AG10803 (cell line): ENCODE data around the gene VWA7.
A peak's percentile ranks its signal among the peaks of the same experiment; 100 is the strongest.
"Not testable (repeated sequence)": the region's sequence is repeated elsewhere in the genome, so short reads cannot be mapped to it uniquely, and the experiment has no call there.

ENCODE experiments used
- DNase-seq: peaks from one replicate; pipeline ENCODE4 v3.0.0; 2010; ENCODE audit warnings: low read depth
- H3K4me3 ChIP-seq: 2 replicates; pipeline ENCODE4 v1.5.1; 2011; ENCODE audit warnings: mild to moderate bottlenecking, low read length, control low read depth
- TF ChIP-seq, protein P1 (sequence below): conservative IDR thresholded peaks from 2 replicates; pipeline ENCODE4 v1.5.1; 2011; ENCODE audit warnings: mild to moderate bottlenecking, low read length, control low read depth, inconsistent platforms

Gene VWA7

DNA sequence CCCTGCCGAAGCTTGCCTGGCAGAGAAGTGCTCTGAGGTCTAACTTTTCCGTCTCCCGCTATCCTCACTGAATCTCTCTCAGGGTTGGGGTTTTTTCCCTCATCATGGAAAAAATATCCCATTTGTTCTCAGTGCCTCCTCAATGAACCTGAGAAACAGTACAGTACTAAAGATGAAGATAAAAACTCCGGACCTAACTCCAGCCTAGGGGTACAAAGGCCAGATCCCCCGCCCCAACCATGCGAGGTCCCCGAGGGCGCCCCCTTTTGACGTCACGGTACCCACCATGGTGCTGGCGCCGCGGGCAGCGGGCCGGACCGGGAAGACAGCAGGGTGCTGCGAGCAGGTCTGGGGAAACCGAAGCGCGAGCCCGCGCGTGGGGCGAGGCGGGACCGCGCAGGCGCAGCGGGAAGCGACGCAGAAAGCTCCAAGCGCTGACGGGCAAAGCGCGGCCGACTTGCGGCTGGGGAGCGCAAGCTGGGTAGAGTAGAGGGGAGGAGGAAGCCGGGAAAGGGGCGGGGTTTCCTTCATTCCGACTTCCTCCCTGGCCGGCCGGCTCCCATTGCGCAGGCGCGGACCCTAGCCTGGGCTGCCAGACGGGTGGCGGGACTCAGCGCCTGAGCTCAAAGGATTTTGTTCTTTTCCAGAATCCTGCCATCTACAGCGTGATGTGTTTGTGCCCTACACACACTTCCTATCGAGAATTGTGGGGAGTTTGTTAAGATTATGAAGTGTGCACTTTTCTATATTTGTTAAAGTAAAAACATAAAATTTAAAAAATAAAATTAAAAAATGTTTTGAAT, 29.5 kb upstream of the VWA7 start, which contains the start of gene LSM2:
TSS of gene LSM2 (minus strand) at position 497 of the 803 bp plus-strand sequence. CDS start at position 288, 209 bp downstream.
- DNase-seq, result peak; percentile 97
- peak within 1 kb of the TSS; percentile 77 for H3K4me3 ChIP-seq
- TF ChIP-seq, protein P1, sequence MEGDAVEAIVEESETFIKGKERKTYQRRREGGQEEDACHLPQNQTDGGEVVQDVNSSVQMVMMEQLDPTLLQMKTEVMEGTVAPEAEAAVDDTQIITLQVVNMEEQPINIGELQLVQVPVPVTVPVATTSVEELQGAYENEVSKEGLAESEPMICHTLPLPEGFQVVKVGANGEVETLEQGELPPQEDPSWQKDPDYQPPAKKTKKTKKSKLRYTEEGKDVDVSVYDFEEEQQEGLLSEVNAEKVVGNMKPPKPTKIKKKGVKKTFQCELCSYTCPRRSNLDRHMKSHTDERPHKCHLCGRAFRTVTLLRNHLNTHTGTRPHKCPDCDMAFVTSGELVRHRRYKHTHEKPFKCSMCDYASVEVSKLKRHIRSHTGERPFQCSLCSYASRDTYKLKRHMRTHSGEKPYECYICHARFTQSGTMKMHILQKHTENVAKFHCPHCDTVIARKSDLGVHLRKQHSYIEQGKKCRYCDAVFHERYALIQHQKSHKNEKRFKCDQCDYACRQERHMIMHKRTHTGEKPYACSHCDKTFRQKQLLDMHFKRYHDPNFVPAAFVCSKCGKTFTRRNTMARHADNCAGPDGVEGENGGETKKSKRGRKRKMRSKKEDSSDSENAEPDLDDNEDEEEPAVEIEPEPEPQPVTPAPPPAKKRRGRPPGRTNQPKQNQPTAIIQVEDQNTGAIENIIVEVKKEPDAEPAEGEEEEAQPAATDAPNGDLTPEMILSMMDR, result peak; percentile 30

DNA sequence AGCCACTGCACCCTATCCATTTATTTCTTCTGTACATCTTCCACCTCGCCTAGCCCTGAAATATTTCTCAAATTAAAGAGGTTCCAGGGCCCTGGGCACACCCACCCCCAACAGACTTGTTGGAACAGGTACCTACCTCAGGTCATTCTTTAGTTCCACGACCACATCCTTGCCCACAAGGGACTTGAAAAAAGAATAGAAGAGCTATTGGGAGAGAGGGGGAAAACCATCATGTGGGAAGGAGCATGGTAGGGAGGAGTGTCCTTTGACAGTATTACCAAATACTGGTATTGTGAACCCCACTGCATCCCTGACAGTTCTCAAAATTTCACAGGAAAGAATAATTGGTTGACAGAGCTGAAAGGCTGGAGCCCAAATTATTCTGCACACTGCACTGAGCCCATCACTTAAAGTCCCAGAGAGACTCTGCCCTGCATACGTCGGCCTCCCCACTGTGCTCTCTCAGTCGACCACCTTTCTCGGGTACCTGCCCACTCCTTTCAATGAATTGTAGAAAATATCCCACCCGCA, 28.9 kb upstream of the VWA7 start:
- H3K4me3 ChIP-seq, result peak overlapping the region; percentile 77
- TF ChIP-seq, protein P1, result no peak
- DNase-seq, result no peak

DNA sequence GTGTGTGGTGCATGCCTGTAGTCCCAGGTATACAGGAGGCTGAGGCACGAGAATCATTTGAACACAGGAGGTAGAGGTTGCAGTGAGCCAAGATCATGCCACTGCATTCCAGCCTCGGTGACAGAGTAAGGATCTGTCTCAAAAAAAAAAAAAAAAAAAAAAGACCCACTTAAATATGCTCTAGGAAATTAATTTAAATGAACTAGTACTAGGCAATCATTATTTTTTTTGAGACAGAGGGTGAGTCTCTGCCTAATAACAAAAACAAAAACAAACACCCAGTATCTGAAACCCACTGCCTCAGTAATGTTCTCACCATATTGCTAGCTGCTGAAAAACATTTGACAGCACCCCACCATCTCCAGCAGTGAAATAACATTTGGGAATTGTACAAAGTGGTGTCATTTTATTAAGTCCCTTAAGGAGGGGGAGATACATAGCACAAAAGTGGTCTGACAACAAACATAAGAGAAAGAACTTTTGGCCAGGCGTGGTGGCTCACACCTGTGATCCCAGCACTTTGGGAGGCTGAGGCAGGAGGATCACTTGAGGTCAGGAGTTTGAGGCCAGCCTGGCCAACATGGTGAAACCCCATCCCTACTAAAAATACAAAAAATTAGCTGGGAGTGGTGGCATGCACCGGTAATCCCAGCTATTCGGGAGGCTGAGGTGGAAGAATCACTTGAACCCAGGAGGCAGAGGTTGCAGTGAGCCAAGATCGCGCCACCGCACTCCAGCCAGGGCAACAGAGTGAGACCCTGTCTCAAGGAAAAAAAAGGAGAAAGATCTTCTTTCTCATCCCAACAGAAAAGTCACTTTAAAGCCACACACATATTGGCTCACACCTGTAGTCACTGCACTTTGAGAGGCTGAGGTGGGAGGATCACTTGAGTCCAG, 24.2 kb upstream of the VWA7 start:
- not testable (repeated sequence) for H3K4me3 ChIP-seq, DNase-seq

DNA sequence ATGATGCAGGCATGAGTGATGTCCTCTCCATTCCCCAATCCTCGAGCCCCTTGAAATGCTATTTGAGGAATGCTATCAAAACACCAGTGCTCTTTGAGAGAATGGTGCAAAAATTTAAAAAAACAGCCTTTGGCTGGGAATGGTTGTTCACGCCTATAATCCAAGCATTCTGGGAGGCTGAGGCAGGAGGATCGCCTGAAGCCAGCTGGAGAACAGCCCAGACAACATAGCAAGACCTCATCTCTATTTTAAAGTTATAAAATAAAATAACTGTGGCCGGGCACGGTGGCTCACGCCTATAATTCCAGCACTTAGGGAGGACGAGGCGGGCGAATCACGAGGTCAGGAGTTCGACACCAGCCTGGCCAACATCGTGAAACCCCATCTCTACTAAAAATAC, 22.7 kb upstream of the VWA7 start:
- TF ChIP-seq, protein P1, result no peak
- H3K4me3 ChIP-seq, result no peak overlapping the region
- DNase-seq, result no peak

DNA sequence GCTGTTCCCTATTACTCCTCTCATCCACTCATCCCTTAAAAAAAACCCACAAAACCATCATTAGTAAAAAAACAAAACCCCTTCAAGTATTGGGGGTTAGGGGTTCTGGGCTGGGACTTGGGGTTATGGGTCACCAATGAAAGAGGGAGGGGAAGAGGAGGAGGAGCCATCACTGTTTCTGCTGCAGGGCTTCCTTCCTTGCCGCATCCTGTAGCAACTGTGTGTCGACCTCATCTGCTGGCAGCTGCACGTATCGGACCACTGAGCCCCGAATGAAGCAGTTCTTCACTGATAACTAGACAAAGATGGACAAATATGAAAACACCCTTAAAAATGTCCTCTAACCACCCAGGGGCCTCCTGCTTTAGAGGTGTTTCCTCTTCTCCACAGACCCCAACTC, 20.5 kb upstream of the VWA7 start:
- no peak overlapping the region for H3K4me3 ChIP-seq
- DNase-seq, result no peak
- TF ChIP-seq, protein P1, result no peak

DNA sequence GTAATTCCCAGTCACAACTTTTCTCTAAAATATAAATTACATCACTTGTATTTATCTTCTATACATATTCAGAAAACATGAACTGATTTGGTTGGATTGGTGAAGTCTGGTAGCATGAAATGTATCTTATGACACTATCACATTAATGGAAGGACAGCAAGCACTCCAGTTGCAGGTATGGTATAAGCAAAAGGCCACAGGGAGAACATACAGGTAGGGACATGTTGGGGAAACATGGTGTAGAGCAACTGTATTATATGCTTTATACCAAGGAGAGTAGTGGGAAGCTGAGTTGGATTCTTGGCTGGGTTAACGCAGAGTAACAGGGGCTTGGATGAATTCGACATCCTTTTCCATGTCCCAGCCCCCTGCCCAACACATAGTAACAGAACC, 19.9 kb upstream of the VWA7 start:
- no peak overlapping the region for H3K4me3 ChIP-seq
- TF ChIP-seq, protein P1, result no peak
- no peak for DNase-seq

DNA sequence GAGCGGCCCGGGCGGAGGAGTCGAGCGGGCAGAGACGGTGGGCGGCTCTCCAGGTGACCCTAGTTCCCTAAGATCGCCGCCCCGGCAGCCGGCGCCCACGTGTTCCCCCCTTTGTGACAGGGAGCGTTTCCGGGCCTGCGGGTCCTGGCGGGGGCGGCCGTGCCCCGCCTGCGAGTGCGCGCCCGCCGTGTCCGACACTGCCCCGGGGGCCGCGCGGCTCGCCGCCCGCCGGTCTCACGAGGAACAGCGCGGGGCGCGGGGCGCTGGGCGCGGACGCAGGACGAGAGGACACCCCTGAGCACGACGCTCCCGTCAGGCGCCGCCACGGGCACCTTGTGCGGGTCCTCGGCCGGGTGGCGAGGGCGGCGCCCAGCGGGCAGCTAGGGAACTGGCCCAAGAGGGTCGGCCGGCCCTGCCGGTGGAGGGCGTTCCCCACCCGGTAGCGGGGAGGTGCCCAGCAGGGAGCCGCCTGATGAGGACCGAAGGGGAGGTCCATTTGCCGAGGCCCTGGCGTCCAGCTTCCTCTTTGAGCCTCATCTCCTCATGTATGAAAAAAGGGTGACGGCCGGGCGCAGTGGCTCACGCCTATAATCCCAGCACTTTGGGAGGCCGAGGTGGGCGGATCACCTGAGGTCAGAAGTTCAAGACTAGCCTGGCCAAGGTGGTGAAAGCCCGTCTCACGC, 18.6 kb upstream of the VWA7 start, which contains the start of gene VARS1:
TSS of gene VARS1 (minus strand) at position 137 of the 683 bp plus-strand sequence. CDS start 535 bp downstream, outside the sequence.
- H3K4me3 ChIP-seq, result peak within 1 kb of the TSS; percentile 93
- peak; percentile 89 for DNase-seq
- TF ChIP-seq, protein P1, result peak; percentile 61
